Liver (tissue), 3 donors: ENCODE data around the gene SLC38A1.

Experiments
- ATF3 ChIP-seq: IDR thresholded peaks from 2 replicates; pipeline ENCODE4 v1.6.1; 2016; ENCODE audit warnings: antibody characterized with exemption
- CTCF ChIP-seq: fragments of 150-350 bp; IDR thresholded peaks from 2 replicates; pipeline ENCODE4 v1.5.1; 2017; ENCODE audit warnings: improper control_type of control experiment, low read depth, low read length; ENCODE audit not compliant: missing input control
- FOXA1 ChIP-seq: IDR thresholded peaks from 2 replicates; pipeline ENCODE4 v1.6.1; 2016; ENCODE audit warnings: antibody characterized with exemption
- GABPA ChIP-seq, 2 donors: IDR thresholded peaks in 1 of 2; conservative IDR thresholded peaks in 1 of 2; 2 replicates each; pipeline ENCODE4 v1.6.1; 2016; ENCODE audit warnings: antibody characterized with exemption in 2 of 2, mild to moderate bottlenecking in 1 of 2, moderate library complexity in 1 of 2
- HNF4A ChIP-seq, 2 donors: conservative IDR thresholded peaks; 2 replicates each; pipeline ENCODE4 v1.6.1; 2016; ENCODE audit warnings: antibody characterized with exemption in 2 of 2, mild to moderate bottlenecking in 2 of 2
- JUND ChIP-seq, 2 donors: IDR thresholded peaks; 2 replicates each; pipeline ENCODE4 v1.6.1; 2016; ENCODE audit warnings: antibody characterized with exemption in 2 of 2
- MAX ChIP-seq: IDR thresholded peaks from 2 replicates; pipeline ENCODE4 v1.6.1; 2016; ENCODE audit warnings: antibody characterized with exemption
- RAD21 ChIP-seq, 2 donors: IDR thresholded peaks; 2 replicates each; pipeline ENCODE4 v1.6.1; 2016; ENCODE audit warnings: antibody characterized with exemption in 2 of 2, mild to moderate bottlenecking in 2 of 2
- REST ChIP-seq: IDR thresholded peaks from 2 replicates; pipeline ENCODE4 v1.6.1; 2016; ENCODE audit warnings: antibody characterized with exemption, mild to moderate bottlenecking
- SP1 ChIP-seq: IDR thresholded peaks from 2 replicates; pipeline ENCODE4 v1.6.1; 2018; ENCODE audit warnings: antibody characterized with exemption, mild to moderate bottlenecking
- TAF1 ChIP-seq: conservative IDR thresholded peaks from 2 replicates; pipeline ENCODE4 v1.6.1; 2016; ENCODE audit warnings: antibody characterized with exemption, mild to moderate bottlenecking
- YY1 ChIP-seq: IDR thresholded peaks from 2 replicates; pipeline ENCODE4 v1.6.1; 2016; ENCODE audit warnings: antibody characterized with exemption, mild to moderate bottlenecking
- ZBTB33 ChIP-seq: IDR thresholded peaks from 2 replicates; pipeline ENCODE4 v1.6.1; 2016; ENCODE audit warnings: antibody characterized with exemption
- donor health status: healthy.
- donor health status: healthy.

- no peak for TF ChIP-seq CTCF
- TF ChIP-seq ATF3, result no peak
- no peak for TF ChIP-seq REST
- TF ChIP-seq RAD21 (IDR thresholded peaks at IDR 0.05), result no peak
- TF ChIP-seq YY1, result no peak
- no peak for TF ChIP-seq MAX
- no peak for TF ChIP-seq SP1
- TF ChIP-seq ZBTB33, result no peak
- TF ChIP-seq HNF4A (conservative IDR thresholded peaks at IDR 0.05), result no peak
- no peak for TF ChIP-seq FOXA1
- TF ChIP-seq JUND (IDR thresholded peaks at IDR 0.05), result no peak
- no peak for TF ChIP-seq GABPA (IDR thresholded peaks at IDR 0.05 in 1 of 2, conservative IDR thresholded peaks at IDR 0.05 in 1 of 2)
- no peak for TF ChIP-seq TAF1
Measured at GRCh38 chr12:46185686-46186085, 83.2 kb downstream of the SLC38A1 start.
